Subcutaneous preadipocyte (primary cell): ENCODE measurements around the gene CFL1. TPM values are rescaled to one million over a fixed set of nuclear protein-coding genes. Genes with fewer than 3 reads are reported as not detected.

Experiments used
- total RNA-seq: library from RNA; depleted of rRNA; stranded (reverse); fragments of >200 nt; gene quantifications from 2 replicates; pipeline ENCODE4 v1.2.3, GENCODE V29; 2012

CFL1 gene
- 768 and 957 TPM in 2 replicates for total RNA-seq

GRCh38 chr11:65857853-65858680 lies at the start of gene CFL1:
TSS of gene CFL1 (minus strand) at chr11:65858180. CDS start at chr11:65858099, 81 bp downstream.

DNA sequence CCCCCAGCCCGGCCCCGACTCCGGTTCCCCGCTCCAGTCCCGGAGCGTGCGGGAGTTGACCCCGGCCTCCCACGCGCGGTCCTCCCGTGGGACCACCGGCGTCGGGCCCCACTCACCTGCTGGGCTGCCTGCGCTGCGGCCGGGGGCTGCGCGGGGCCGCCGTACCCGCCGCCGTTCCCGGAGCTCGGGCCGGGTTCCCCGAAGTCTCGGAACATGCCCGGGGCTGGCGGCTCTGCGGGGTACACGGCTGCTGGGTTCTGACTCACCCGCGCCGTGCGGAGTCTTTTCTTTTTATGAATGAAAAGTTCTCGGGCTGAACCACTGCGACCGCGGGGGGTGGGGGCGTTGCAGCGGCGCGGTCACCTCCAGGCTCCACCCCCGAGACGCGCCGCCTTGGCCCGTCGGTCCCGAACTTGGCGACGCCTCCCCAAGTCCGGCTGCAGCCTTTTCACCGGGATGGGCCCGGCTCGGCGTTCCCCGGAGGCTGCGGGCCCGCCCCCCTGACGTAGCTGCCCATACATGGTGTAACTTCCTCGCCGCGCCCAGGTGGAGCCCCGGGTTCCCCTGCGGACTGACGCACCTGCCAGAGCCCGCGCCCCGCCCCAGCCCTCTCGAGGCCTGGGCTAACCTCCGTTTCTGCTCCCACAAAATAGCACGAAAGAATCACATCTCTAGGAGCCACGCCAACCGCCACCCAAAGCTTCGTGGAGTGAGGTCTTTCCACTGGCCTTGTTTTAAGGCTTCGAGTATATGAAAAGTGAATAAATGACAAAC lies 42.3 kb upstream of the CFL1 start, which contains the start of gene FOSL1:
Gene FOSL1, minus strand, starts transcription at position 264 of the 774 bp plus-strand sequence. Its CDS starts 49 bp downstream, at position 215.

DNA sequence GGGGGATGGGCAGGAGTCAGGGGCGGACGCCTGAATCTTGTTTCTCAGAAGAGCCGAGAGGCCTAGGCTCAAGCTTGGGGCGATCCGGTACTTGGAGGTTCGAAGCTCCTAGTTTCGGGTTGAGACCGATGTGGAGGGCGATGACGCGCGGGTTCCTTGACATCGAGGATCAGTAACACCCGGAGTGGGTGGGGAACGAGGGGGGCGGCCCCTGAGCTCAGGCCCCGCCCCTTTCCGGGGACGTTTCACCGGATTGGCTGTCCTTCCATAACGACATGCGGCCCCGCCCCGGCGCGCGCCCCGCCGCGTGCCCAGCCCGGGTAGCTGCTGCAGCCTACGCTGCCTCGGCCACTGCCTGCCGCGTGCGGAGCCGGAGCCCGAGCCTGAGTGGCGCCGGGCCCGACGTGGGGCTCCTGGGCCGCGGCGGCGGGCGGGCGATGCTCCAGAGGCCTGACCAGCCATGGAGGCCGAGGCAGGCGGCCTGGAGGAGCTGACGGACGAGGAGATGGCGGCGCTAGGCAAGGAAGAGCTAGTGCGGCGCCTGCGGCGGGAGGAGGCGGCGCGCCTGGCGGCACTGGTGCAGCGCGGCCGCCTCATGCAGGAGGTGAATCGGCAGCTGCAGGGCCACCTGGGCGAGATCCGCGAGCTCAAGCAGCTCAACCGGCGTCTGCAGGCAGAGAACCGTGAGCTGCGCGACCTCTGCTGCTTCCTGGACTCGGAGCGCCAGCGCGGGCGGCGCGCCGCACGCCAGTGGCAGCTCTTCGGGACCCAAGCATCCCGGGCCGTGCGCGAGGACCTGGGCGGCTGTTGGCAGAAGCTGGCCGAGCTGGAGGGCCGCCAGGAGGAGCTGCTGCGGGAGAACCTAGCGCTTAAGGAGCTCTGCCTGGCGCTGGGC lies 32.6 kb upstream of the CFL1 start, which contains the start of gene CCDC85B:
Gene CCDC85B, plus strand, starts transcription at position 350 of the 895 bp plus-strand sequence. Its CDS starts 111 bp downstream, at position 461.

DNA sequence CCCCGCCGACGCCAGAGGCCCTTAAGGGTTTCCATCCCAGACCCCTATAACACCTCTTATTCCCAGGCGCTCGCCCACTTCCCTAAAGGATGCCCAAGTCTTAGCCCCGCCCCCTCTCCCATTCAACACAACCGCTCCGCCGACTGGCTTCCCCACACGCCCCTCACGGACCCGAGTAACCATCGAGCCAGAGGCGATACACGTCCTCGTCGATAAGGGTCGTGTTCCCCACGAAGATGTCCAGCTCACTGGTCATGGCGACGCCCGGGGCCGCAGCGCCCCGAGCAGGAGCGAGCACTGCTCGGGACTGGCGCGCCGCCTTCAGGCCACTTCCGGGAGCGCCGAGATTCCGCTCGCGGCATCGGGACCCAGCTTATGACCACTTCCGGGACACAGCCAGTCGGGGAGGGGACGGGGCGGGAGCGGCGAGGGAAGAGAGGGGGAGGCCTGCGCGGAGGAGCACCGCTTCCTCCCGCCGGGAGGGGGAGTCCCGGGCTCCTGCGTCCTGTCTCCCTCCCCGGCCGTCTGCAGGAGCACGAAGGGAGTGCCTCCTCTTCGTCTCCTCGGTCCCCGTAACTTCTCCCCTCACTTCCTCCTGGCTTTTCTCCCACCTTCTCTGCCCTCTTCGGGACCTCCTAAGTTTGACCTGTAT lies 30.3 kb upstream of the CFL1 start, which contains the start of gene FIBP:
Gene FIBP, minus strand, starts transcription at position 309 of the 652 bp plus-strand sequence. Its CDS starts 53 bp downstream, at position 256.

DNA sequence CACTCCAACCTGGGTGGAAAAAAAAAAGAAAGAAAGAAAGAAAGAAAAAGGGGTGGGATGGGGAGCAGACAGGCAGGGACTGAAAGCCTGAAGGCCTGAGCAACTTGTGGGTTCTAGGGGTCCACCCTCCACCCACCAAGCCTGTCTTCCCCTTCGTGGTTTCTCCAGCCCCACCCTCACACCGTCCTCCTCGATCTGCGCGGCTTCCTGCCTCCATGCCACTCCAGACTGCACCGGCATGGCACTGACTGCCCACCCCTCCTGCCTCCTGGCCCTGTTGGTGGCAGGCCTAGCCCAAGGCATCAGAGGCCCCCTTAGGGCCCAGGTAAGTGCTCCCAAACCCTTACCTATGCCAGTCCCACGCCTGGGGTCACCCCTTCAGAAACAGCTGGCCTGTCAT lies 21.6 kb upstream of the CFL1 start, which contains the start of gene CTSW:
Gene CTSW, plus strand, starts transcription at position 221 of the 400 bp plus-strand sequence. Its CDS starts 18 bp downstream, at position 239.

DNA sequence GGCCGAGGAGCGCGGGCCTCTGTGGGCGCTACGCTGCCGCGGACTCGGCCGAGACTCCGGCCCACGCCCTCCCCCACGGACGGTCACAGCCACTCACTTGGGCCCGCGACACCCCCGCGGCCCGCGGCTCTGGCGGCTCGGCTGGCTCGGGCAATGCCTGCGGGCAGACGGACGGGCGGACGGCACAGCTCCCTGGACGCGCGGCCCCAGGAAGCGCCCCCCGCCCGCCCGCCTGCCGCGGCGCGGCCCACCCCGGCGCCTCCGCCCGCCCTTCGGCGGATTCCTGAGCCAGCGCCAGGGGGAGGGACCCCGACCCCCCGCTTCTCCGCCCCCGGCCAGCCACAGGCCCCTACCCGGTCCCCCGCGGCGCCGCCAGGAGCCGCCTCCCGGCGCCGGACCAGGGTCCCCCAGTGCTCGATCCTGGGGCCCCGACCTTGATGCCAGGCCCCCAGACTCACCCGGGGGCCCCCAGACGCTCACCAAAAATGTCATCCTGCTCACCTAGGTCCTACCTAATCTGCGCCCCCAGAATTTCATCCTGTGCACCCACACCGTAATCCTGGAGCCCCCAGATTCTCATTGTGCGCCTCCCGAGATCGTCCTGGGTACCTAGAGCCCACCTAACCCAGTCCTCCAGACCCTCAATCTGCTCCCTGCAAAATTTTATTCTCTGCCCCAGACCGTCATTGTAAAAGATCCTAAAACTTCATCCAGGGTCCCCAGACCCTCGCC lies 14.8 kb upstream of the CFL1 start, which contains the start of gene EFEMP2:
Gene EFEMP2, minus strand, starts transcription at position 215 of the 732 bp plus-strand sequence. CDS start 446 bp downstream, outside the sequence.

DNA sequence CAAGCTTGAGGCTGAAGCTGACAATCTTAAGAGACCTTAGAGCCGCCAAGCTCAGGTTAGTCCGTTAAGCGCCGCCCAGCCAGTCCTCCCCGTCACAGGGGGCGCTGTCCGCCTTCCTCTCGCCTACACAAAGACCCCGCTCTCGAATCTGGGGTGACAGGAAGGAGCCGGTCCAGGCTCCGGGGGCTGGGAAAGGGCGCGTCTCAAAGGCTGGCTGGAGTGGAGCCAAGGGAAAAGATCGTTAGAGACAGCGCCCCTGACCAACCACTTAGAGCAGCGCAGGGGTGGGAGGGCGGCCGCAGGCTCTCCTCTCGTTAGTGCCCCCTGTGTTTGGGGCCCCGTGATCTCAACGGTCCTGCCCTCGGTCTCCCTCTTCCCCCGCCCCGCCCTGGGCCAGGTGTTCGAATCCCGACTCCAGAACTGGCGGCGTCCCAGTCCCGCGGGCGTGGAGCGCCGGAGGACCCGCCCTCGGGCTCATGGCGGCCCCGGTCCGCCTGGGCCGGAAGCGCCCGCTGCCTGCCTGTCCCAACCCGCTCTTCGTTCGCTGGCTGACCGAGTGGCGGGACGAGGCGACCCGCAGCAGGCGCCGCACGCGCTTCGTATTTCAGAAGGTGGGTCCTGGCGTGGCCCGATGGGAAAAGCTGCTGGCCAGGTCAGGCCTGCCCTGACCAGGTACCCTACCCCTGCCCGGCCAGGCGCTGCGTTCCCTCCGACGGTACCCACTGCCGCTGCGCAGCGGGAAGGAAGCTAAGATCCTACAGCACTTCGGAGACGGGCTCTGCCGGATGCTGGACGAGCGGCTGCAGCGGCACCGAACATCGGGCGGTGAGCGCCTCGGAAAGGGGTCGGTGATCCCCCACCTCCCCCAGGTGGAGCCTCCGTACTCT lies 2.5 kb upstream of the CFL1 start, which contains the start of gene MUS81:
Gene MUS81, plus strand, starts transcription at position 156 of the 887 bp plus-strand sequence. Its CDS starts 321 bp downstream, at position 477.

GRCh38 chr11:65833297-65834030 lies 24.5 kb downstream of the CFL1 start, which contains the start of gene SNX32:
TSS of gene SNX32 (plus strand) at chr11:65833963. CDS start at chr11:65834066, 103 bp downstream.

Other genes starting within 250 kb of the CFL1 start
- gene MAP3K11, start 244.0 kb downstream of the CFL1 start, total RNA-seq, result 18.4 and 28.7 TPM in 2 replicates
- 25.4 and 33.4 TPM in 2 replicates for gene PCNX3, start 242.4 kb downstream of the CFL1 start, total RNA-seq
- gene SIPA1, start 220.1 kb downstream of the CFL1 start, total RNA-seq, result 23.5 and 38.3 TPM in 2 replicates
- 22.8 and 31.9 TPM in 2 replicates for gene RELA, start 195.3 kb downstream of the CFL1 start, total RNA-seq
- gene KAT5, start 145.9 kb downstream of the CFL1 start, total RNA-seq, result 42.6 and 44.5 TPM in 2 replicates
- gene RNASEH2C, start 137.4 kb downstream of the CFL1 start, total RNA-seq, result 33.0 and 38.6 TPM in 2 replicates
- gene AP5B1, start 77.2 kb downstream of the CFL1 start, total RNA-seq, result 12.9 and 14.3 TPM in 2 replicates
- gene OVOL1, start 71.1 kb downstream of the CFL1 start, total RNA-seq, result not detected in 2 replicates
- gene SNX32, start 24.2 kb downstream of the CFL1 start, total RNA-seq, result 1.2 and 2.9 TPM in 2 replicates
- 38.2 and 65.9 TPM in 2 replicates for gene MUS81, start 2.3 kb upstream of the CFL1 start, total RNA-seq
- gene EFEMP2, start 14.6 kb upstream of the CFL1 start, total RNA-seq, result 38.3 and 39.7 TPM in 2 replicates
- under 0.01 TPM in 1 of 2 replicates, not detected in the other for gene CTSW, start 21.7 kb upstream of the CFL1 start, total RNA-seq
- gene FIBP, start 30.3 kb upstream of the CFL1 start, total RNA-seq, result 241 and 303 TPM in 2 replicates
- 53.4 and 63.9 TPM in 2 replicates for gene CCDC85B, start 32.5 kb upstream of the CFL1 start, total RNA-seq
- gene FOSL1, start 42.2 kb upstream of the CFL1 start, total RNA-seq, result 42.3 and 103 TPM in 2 replicates
- 35.6 and 38.1 TPM in 2 replicates for gene C11orf68, start 60.9 kb upstream of the CFL1 start, total RNA-seq
- gene DRAP1, start 61.2 kb upstream of the CFL1 start, total RNA-seq, result 370 and 389 TPM in 2 replicates
- gene TSGA10IP, start 87.3 kb upstream of the CFL1 start, total RNA-seq, result not detected in 2 replicates
- gene SART1, start 103.6 kb upstream of the CFL1 start, total RNA-seq, result 34.2 and 34.8 TPM in 2 replicates
- gene EIF1AD, start 144.0 kb upstream of the CFL1 start, total RNA-seq, result 28.7 and 37.3 TPM in 2 replicates
- 22.9 and 27.9 TPM in 2 replicates for gene BANF1, start 144.3 kb upstream of the CFL1 start, total RNA-seq
- 0.20 TPM in 1 of 2 replicates, not detected in the other for gene CST6, start 153.8 kb upstream of the CFL1 start, total RNA-seq
- gene CATSPER1, start 168.3 kb upstream of the CFL1 start, total RNA-seq, result 0.78 TPM in 1 of 2 replicates, not detected in the other
- not detected in 2 replicates for gene GAL3ST3, start 191.0 kb upstream of the CFL1 start, total RNA-seq
- 154 and 157 TPM in 2 replicates for gene SF3B2, start 194.2 kb upstream of the CFL1 start, total RNA-seq
- 15.8 and 21.3 TPM in 2 replicates for gene PACS1, start 212.1 kb upstream of the CFL1 start, total RNA-seq